ENCODE measurements around the gene RECQL5. TPM values are rescaled to one million over a fixed set of nuclear protein-coding genes. Genes with fewer than 3 reads are reported as not detected.
A peak's percentile ranks its signal among the peaks of the same experiment; 100 is the strongest.

The RECQL5 gene
- polyA plus RNA-seq, 1 donor from 2014 or later, result 9.6 TPM

DNA sequence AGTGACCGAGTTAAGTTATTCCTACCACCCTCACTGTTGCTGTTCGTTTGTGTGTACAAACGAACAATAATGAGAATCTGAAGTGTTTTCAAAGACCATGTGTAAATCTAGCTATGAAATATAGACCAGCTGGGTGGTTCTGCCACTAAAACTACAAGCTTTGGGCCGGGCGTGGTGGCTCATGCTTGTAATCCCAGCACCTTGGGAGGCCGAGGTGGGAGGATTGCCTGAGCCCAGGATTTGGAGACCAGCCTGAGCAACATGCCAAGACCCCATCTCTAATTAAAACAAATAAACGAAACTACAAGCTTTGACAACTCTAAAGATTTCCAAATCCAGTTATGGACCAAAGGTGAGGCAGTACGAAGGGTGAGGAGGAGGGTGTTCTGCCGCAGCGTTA, 973 bp downstream of the RECQL5 start:
- H3K9ac ChIP-seq (ENCODE audit: low read length), result peak overlapping the region; percentile 93
- H2AFZ ChIP-seq (ENCODE audit: low read depth, low read length), result no peak overlapping the region
- no peaks in the 10 kb centered on the region for H3K27me3 ChIP-seq (ENCODE audit: insufficient read depth, low read depth, low read length)
- TF ChIP-seq CTCF (IDR thresholded peaks at IDR 0.05; ENCODE audit: poor library complexity, severe bottlenecking), result no peak
- TF ChIP-seq RAD21 (conservative IDR thresholded peaks at IDR 0.05), result no peak
- TF ChIP-seq POLR2AphosphoS5 (IDR thresholded peaks at IDR 0.05), result no peak
- TF ChIP-seq SMC3 (conservative IDR thresholded peaks at IDR 0.05; ENCODE audit: poor library complexity), result no peak
- TF ChIP-seq EZH2 (IDR thresholded peaks at IDR 0.05; ENCODE audit: borderline replicate concordance, insufficient read depth, low read length, poor library complexity, severe bottlenecking), result no peak
- TF ChIP-seq REST (IDR thresholded peaks at IDR 0.05; ENCODE audit: borderline replicate concordance), result no peak
- no peak for TF ChIP-seq EP300 (conservative IDR thresholded peaks at IDR 0.05; ENCODE audit: poor library complexity, severe bottlenecking)
- TF ChIP-seq TAF1 (IDR thresholded peaks at IDR 0.05; ENCODE audit: low read depth), result no peak
- no peak for TF ChIP-seq MXI1 (conservative IDR thresholded peaks at IDR 0.05; ENCODE audit: poor library complexity, severe bottlenecking)
- H3K79me2 ChIP-seq (replicated peaks; ENCODE audit: insufficient read depth, low read length), result peaks cover 49% of the 10 kb centered on the region
- no peaks in the 10 kb centered on the region for H3K9me2 ChIP-seq (ENCODE audit: insufficient read depth, low read length)
- no peaks in the 10 kb centered on the region for H3F3A ChIP-seq (ENCODE audit: insufficient read depth, low read length, poor library complexity, severe bottlenecking)
- no peak overlapping the region for H3K27ac ChIP-seq (ENCODE audit: low read length)
- H3K36me3 ChIP-seq (ENCODE audit: insufficient read depth, low read length), result no peaks in the 10 kb centered on the region
- no peaks in the 10 kb centered on the region for H3K9me3 ChIP-seq (ENCODE audit: low read length)
- H3K4me3 ChIP-seq (ENCODE audit: low read length), result peak overlapping the region; percentile 89
- H3K4me2 ChIP-seq (ENCODE audit: low read length), result peak overlapping the region; percentile 71
- no peaks in the 10 kb centered on the region for H4K20me1 ChIP-seq (ENCODE audit: insufficient read depth)

GRCh38 chr17:75664099-75664549, 2.8 kb downstream of the RECQL5 start:
- Histone ChIP-seq H2AFZ (ENCODE audit: low read depth, low read length) (no peak overlapping the region), H3F3A (ENCODE audit: insufficient read depth, low read length, poor library complexity, severe bottlenecking) (no peaks in the 10 kb centered on the region), H3K4me3 (ENCODE audit: low read length) (no peak overlapping the region), H3K79me2 (replicated peaks; ENCODE audit: insufficient read depth, low read length) (peaks cover 34% of the 10 kb centered on the region), H3K27me3 (ENCODE audit: insufficient read depth, low read depth, low read length) (no peaks in the 10 kb centered on the region), H3K4me2 (ENCODE audit: low read length) (no peak overlapping the region), H3K27ac (ENCODE audit: low read length) (no peak overlapping the region), H3K9me3 (ENCODE audit: low read length) (no peaks in the 10 kb centered on the region), H3K9ac (ENCODE audit: low read length) (no peak overlapping the region), H4K20me1 (ENCODE audit: insufficient read depth) (no peaks in the 10 kb centered on the region), H3K9me2 (ENCODE audit: insufficient read depth, low read length) (no peaks in the 10 kb centered on the region), H3K36me3 (ENCODE audit: insufficient read depth, low read length) (no peaks in the 10 kb centered on the region)
- no peak for TF ChIP-seq RAD21 (conservative IDR thresholded peaks at IDR 0.05)
- TF ChIP-seq SMC3 (conservative IDR thresholded peaks at IDR 0.05; ENCODE audit: poor library complexity), result no peak
- TF ChIP-seq MXI1 (conservative IDR thresholded peaks at IDR 0.05; ENCODE audit: poor library complexity, severe bottlenecking), result no peak
- no peak for TF ChIP-seq REST (IDR thresholded peaks at IDR 0.05; ENCODE audit: borderline replicate concordance)
- TF ChIP-seq EZH2 (IDR thresholded peaks at IDR 0.05; ENCODE audit: borderline replicate concordance, insufficient read depth, low read length, poor library complexity, severe bottlenecking), result no peak
- TF ChIP-seq POLR2AphosphoS5 (IDR thresholded peaks at IDR 0.05), result no peak

Data from neural cell (in vitro differentiated cells).